ENCODE data around the gene TSNAX. TPM values are rescaled to one million over a fixed set of nuclear protein-coding genes. Genes with fewer than 3 reads are reported as not detected.

The TSNAX gene
- total RNA-seq, 1 donor from 2014 or later = 44.1 TPM

- Mint-ChIP-seq H3K27me3 (ENCODE audit: unreplicated experiment) (peaks cover 22% of the 10 kb centered on the region), H3K9me3 (ENCODE audit: unreplicated experiment) (no peaks in the 10 kb centered on the region), H3K36me3 (ENCODE audit: unreplicated experiment) (peaks cover 3% of the 10 kb centered on the region), H3K27ac (ENCODE audit: unreplicated experiment) (no peak overlapping the region), H3K4me3 (ENCODE audit: unreplicated experiment) (no peak overlapping the region), H3K4me1 (ENCODE audit: unreplicated experiment) (no peaks in the 10 kb centered on the region)
- no peak for TF ChIP-seq CTCF (IDR thresholded peaks at IDR 0.05)
- DNase-seq (ENCODE audit: extremely low spot score, unreplicated experiment) = no peak
Measured at GRCh38 chr1:231612393-231613089, 84.1 kb downstream of the TSNAX start.

GRCh38 chr1:231613419-231614349, 85.2 kb downstream of the TSNAX start:
- Mint-ChIP-seq H3K27me3 (ENCODE audit: unreplicated experiment) (peaks cover 26% of the 10 kb centered on the region), H3K4me1 (ENCODE audit: unreplicated experiment) (no peaks in the 10 kb centered on the region), H3K9me3 (ENCODE audit: unreplicated experiment) (no peaks in the 10 kb centered on the region), H3K36me3 (ENCODE audit: unreplicated experiment) (no peaks in the 10 kb centered on the region), H3K27ac (ENCODE audit: unreplicated experiment) (no peak overlapping the region), H3K4me3 (ENCODE audit: unreplicated experiment) (no peak overlapping the region)
- DNase-seq (ENCODE audit: extremely low spot score, unreplicated experiment) = no peak
- TF ChIP-seq CTCF (IDR thresholded peaks at IDR 0.05) = no peak

Other genes with a start within 250 kb of the TSNAX start
- 13.4 and 14.8 TPM in 2 replicates for gene EXOC8, start 190.8 kb upstream of the TSNAX start, total RNA-seq
- gene SPRTN, start 190.4 kb upstream of the TSNAX start, total RNA-seq = 13.5 and 14.7 TPM in 2 replicates
- gene EGLN1, start 106.4 kb upstream of the TSNAX start, total RNA-seq = 27.5 and 30.3 TPM in 2 replicates
- gene DISC1, start 98.1 kb downstream of the TSNAX start, total RNA-seq = 15.6 and 16.0 TPM in 2 replicates

All from osteocyte (in vitro differentiated cells).